ENCODE results near the gene PSAP. TPM values are rescaled to one million over a fixed set of nuclear protein-coding genes. Genes with fewer than 3 reads are reported as not detected.
A peak's percentile ranks its signal among the peaks of the same experiment; 100 is the strongest.

The PSAP gene
- total RNA-seq, 1 experiment from 2014 or later, result 683 TPM

GRCh38 chr10:71819985-71820384 is 31.1 kb downstream of the PSAP start:
- H3K79me2 ChIP-seq (ENCODE audit: low read depth), result no peaks in the 10 kb centered on the region
- 0 out of 2 replicates have a peak, but pooled peaks cover 12% of the 10 kb centered on the region for H4K20me1 ChIP-seq (ENCODE audit: insufficient read depth)
- no peaks in the 10 kb centered on the region for H3K27me3 ChIP-seq (ENCODE audit: insufficient read depth, low read depth)
- DNase-seq, result no peak
- TF ChIP-seq CTCF (conservative IDR thresholded peaks at IDR 0.05) (no peak), EZH2 (IDR thresholded peaks at IDR 0.05; ENCODE audit: low read depth) (no peak)
- intact Hi-C loops (cut with micrococcal nuclease; ENCODE audit: unreplicated experiment), result no loop called here
- H3K36me3 ChIP-seq (ENCODE audit: low read depth), result peaks cover 48% of the 10 kb centered on the region
- no peak overlapping the region for H3K4me2 ChIP-seq
- no TSS peak for BruUV-seq (replicated peaks)
- no peaks in the 10 kb centered on the region for H3K4me1 ChIP-seq (replicated peaks; ENCODE audit: insufficient read depth)
- no peak overlapping the region for H3K27ac ChIP-seq
- no peaks in the 10 kb centered on the region for H3K9me2 ChIP-seq (ENCODE audit: insufficient read depth)
- no peak overlapping the region for H2AFZ ChIP-seq
- no peaks in the 10 kb centered on the region for H3K9me3 ChIP-seq (ENCODE audit: insufficient read depth, low read depth)
- POLR2A ChIA-PET (ENCODE audit: unreplicated experiment), result no interaction called here
- CTCF ChIA-PET, result no interaction called here
- 0 out of 2 replicates have a peak, but pooled peaks cover 10% of the 10 kb centered on the region for H3F3A ChIP-seq (ENCODE audit: insufficient read depth, low read depth)
- H3K4me3 ChIP-seq, result no peak overlapping the region

DNA sequence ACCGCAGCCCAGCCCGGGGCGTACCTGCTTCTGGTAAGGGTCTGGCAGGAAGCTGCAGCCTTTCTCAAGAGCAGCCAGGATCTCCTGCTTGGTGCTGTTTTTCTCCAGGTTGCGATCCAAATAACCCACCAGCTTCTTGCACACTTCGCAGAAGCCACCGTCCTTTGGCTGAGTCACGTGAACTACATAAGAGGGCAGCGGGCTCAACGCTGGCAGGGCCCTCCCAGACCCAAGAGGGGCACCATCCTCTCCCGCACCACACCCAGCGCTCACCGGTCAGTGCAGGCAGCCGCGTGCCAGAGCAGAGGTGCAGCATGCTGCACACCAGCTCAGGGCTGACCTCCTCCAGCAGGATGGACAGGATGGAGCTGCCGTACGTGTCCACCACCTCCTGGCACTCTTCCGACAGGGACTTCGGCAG is 31.6 kb downstream of the PSAP start:
- no peaks in the 10 kb centered on the region for H3K9me3 ChIP-seq (ENCODE audit: insufficient read depth, low read depth)
- no peaks in the 10 kb centered on the region for H3K27me3 ChIP-seq (ENCODE audit: insufficient read depth, low read depth)
- intact Hi-C loops (cut with micrococcal nuclease; ENCODE audit: unreplicated experiment), result no loop called here
- no peaks in the 10 kb centered on the region for H3K9me2 ChIP-seq (ENCODE audit: insufficient read depth)
- H3K36me3 ChIP-seq (ENCODE audit: low read depth), result peaks cover 43% of the 10 kb centered on the region
- no peak for DNase-seq
- 0 out of 2 replicates have a peak, but pooled peaks cover 10% of the 10 kb centered on the region for H3F3A ChIP-seq (ENCODE audit: insufficient read depth, low read depth)
- no peak overlapping the region for H3K27ac ChIP-seq
- H4K20me1 ChIP-seq (ENCODE audit: insufficient read depth), result 0 out of 2 replicates have a peak, but pooled peaks cover 12% of the 10 kb centered on the region
- TF ChIP-seq EZH2 (IDR thresholded peaks at IDR 0.05; ENCODE audit: low read depth) (no peak), CTCF (conservative IDR thresholded peaks at IDR 0.05) (no peak)
- no peaks in the 10 kb centered on the region for H3K79me2 ChIP-seq (ENCODE audit: low read depth)
- ChIA-PET POLR2A (ENCODE audit: unreplicated experiment) (interaction anchor here (0.6 kb wide), 1 partner anchor 19 kb away, joined by 6 read pairs; no protein-coding TSS in a partner anchor), CTCF (no interaction called here)
- TSS peak; percentile 19 for BruUV-seq (replicated peaks)
- no peak overlapping the region for H3K4me3 ChIP-seq
- H3K4me1 ChIP-seq (replicated peaks; ENCODE audit: insufficient read depth), result no peaks in the 10 kb centered on the region
- H2AFZ ChIP-seq, result no peak overlapping the region
- no peak overlapping the region for H3K4me2 ChIP-seq

GRCh38 chr10:71818674-71819260 is 32.3 kb downstream of the PSAP start:
- ChIA-PET POLR2A (ENCODE audit: unreplicated experiment) (interaction anchor here (0.6 kb wide), 1 partner anchor 20 kb away, joined by 6 read pairs; no protein-coding TSS in a partner anchor), CTCF (no interaction called here)
- H3K36me3 ChIP-seq (ENCODE audit: low read depth), result peaks cover 37% of the 10 kb centered on the region
- no peaks in the 10 kb centered on the region for H3K9me2 ChIP-seq (ENCODE audit: insufficient read depth)
- intact Hi-C loops (cut with micrococcal nuclease; ENCODE audit: unreplicated experiment), result no loop called here
- H3K79me2 ChIP-seq (ENCODE audit: low read depth), result no peaks in the 10 kb centered on the region
- DNase-seq, result peak in 1 of 2 experiments; percentile 19
- TF ChIP-seq EZH2 (IDR thresholded peaks at IDR 0.05; ENCODE audit: low read depth), result no peak
- no peak for TF ChIP-seq CTCF (conservative IDR thresholded peaks at IDR 0.05)
- H3K4me1 ChIP-seq (replicated peaks; ENCODE audit: insufficient read depth), result no peaks in the 10 kb centered on the region
- H3F3A ChIP-seq (ENCODE audit: insufficient read depth, low read depth), result 0 out of 2 replicates have a peak, but pooled peaks cover 10% of the 10 kb centered on the region
- H3K4me2 ChIP-seq, result no peak overlapping the region
- no peak overlapping the region for H3K27ac ChIP-seq
- H2AFZ ChIP-seq, result no peak overlapping the region
- 0 out of 2 replicates have a peak, but pooled peaks cover 12% of the 10 kb centered on the region for H4K20me1 ChIP-seq (ENCODE audit: insufficient read depth)
- H3K9me3 ChIP-seq (ENCODE audit: insufficient read depth, low read depth), result no peaks in the 10 kb centered on the region
- no peaks in the 10 kb centered on the region for H3K27me3 ChIP-seq (ENCODE audit: insufficient read depth, low read depth)
- H3K4me3 ChIP-seq, result no peak overlapping the region
- BruUV-seq (replicated peaks), result no TSS peak
